ENCODE results near the gene CEMIP2. TPM values are rescaled to one million over a fixed set of nuclear protein-coding genes. Genes with fewer than 3 reads are reported as not detected.

Gene CEMIP2
- total and polyA plus RNA-seq, 2 of the 13 experiments (the other 11 are each of a cell fraction or from before 2014, with no cell fraction given) = 94.3 to 128 TPM

GRCh38 chr9:71741926-71742648, 26.2 kb downstream of the CEMIP2 start (continued):
- TF ChIP-seq JUN (CRISPR knock-in tag; IDR thresholded peaks at IDR 0.05) (peak; percentile 97), SALL2 (CRISPR knock-in tag; IDR thresholded peaks at IDR 0.05) (0 out of 2 replicates have a peak, but pooled peaks have one; percentile 27), ZFY (CRISPR knock-in tag; IDR thresholded peaks at IDR 0.05) (peak; percentile 21; the same call in 1 of the 2 replicates), CEBPG (CRISPR knock-in tag; IDR thresholded peaks at IDR 0.05) (peak; percentile 75), SP5 (CRISPR knock-in tag; IDR thresholded peaks at IDR 0.05; ENCODE audit: borderline replicate concordance, low read depth) (peak; percentile 51; the same call in 1 of the 2 replicates), FOXP1 (IDR thresholded peaks at IDR 0.05) (peak; percentile 49; the same call in 1 of the 2 replicates), FOXP1 (CRISPR knock-in tag; IDR thresholded peaks at IDR 0.05) (peak; percentile 86), SOX5 (CRISPR knock-in tag; IDR thresholded peaks at IDR 0.05; ENCODE audit: borderline replicate concordance) (peak; percentile 79; the same call in 1 of the 2 replicates), ATF7 (IDR thresholded peaks at IDR 0.05) (peak; percentile 58), ATF7 (CRISPR knock-in tag; IDR thresholded peaks at IDR 0.05) (no peak; the same call in 1 of the 2 replicates), ARHGAP35 (CRISPR knock-in tag; IDR thresholded peaks at IDR 0.05; ENCODE audit: borderline replicate concordance) (no peak), THAP11 (CRISPR knock-in tag; IDR thresholded peaks at IDR 0.05) (0 out of 2 replicates have a peak, but pooled peaks have one; percentile 43), GATAD2A (CRISPR knock-in tag; IDR thresholded peaks at IDR 0.05) (peak; percentile 87), TFE3 (CRISPR knock-in tag; IDR thresholded peaks at IDR 0.05) (peak; percentile 24; the same call in 1 of the 2 replicates), BCL6 (CRISPR knock-in tag; IDR thresholded peaks at IDR 0.05) (peak; percentile 83), SOX6 (IDR thresholded peaks at IDR 0.05) (no peak), SOX6 (CRISPR knock-in tag; IDR thresholded peaks at IDR 0.05) (peak; percentile 91), ATF4 (CRISPR knock-in tag; IDR thresholded peaks at IDR 0.05) (peak in 1 of 2 experiments; percentile 87; a peak in 2 of 4 replicates), ZNF333 (CRISPR knock-in tag; IDR thresholded peaks at IDR 0.05; ENCODE audit: borderline replicate concordance) (no peak), ZSCAN9 (CRISPR knock-in tag; IDR thresholded peaks at IDR 0.05; ENCODE audit: borderline replicate concordance) (no peak), POGZ (CRISPR knock-in tag; IDR thresholded peaks at IDR 0.05) (peak; percentile 40; the same call in 1 of the 2 replicates), DPF2 (CRISPR knock-in tag; IDR thresholded peaks at IDR 0.05; ENCODE audit: borderline replicate concordance, low read depth) (peak; percentile 85)
- TF ChIP-seq, protein P1, sequence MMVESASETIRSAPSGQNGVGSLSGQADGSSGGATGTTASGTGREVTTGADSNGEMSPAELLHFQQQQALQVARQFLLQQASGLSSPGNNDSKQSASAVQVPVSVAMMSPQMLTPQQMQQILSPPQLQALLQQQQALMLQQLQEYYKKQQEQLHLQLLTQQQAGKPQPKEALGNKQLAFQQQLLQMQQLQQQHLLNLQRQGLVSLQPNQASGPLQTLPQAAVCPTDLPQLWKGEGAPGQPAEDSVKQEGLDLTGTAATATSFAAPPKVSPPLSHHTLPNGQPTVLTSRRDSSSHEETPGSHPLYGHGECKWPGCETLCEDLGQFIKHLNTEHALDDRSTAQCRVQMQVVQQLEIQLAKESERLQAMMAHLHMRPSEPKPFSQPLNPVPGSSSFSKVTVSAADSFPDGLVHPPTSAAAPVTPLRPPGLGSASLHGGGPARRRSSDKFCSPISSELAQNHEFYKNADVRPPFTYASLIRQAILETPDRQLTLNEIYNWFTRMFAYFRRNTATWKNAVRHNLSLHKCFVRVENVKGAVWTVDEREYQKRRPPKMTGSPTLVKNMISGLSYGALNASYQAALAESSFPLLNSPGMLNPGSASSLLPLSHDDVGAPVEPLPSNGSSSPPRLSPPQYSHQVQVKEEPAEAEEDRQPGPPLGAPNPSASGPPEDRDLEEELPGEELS (CRISPR knock-in tag; IDR thresholded peaks at IDR 0.05) = peak; percentile 86
- TF ChIP-seq, protein P2, sequence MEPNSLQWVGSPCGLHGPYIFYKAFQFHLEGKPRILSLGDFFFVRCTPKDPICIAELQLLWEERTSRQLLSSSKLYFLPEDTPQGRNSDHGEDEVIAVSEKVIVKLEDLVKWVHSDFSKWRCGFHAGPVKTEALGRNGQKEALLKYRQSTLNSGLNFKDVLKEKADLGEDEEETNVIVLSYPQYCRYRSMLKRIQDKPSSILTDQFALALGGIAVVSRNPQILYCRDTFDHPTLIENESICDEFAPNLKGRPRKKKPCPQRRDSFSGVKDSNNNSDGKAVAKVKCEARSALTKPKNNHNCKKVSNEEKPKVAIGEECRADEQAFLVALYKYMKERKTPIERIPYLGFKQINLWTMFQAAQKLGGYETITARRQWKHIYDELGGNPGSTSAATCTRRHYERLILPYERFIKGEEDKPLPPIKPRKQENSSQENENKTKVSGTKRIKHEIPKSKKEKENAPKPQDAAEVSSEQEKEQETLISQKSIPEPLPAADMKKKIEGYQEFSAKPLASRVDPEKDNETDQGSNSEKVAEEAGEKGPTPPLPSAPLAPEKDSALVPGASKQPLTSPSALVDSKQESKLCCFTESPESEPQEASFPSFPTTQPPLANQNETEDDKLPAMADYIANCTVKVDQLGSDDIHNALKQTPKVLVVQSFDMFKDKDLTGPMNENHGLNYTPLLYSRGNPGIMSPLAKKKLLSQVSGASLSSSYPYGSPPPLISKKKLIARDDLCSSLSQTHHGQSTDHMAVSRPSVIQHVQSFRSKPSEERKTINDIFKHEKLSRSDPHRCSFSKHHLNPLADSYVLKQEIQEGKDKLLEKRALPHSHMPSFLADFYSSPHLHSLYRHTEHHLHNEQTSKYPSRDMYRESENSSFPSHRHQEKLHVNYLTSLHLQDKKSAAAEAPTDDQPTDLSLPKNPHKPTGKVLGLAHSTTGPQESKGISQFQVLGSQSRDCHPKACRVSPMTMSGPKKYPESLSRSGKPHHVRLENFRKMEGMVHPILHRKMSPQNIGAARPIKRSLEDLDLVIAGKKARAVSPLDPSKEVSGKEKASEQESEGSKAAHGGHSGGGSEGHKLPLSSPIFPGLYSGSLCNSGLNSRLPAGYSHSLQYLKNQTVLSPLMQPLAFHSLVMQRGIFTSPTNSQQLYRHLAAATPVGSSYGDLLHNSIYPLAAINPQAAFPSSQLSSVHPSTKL (CRISPR knock-in tag; IDR thresholded peaks at IDR 0.05) = peak; percentile 92
